OCI-LY1 (cell line): Measurements from ENCODE around the gene IGBP1.

ENCODE experiments used
- CTCF ChIP-seq: fragments of 200-600 bp; sonication (generic), shearing (Covaris generic); IDR thresholded peaks from 2 replicates; pipeline ENCODE4 v1.5.1; 2017; ENCODE audit warnings: mild to moderate bottlenecking, antibody characterized with exemption, low read length, moderate library complexity, mixed read lengths
- EZH2 ChIP-seq: fragments of 200-600 bp; sonication (generic), shearing (Covaris generic); IDR thresholded peaks from 2 replicates; pipeline ENCODE4 v1.8.0; 2017; ENCODE audit warnings: borderline replicate concordance, mixed run types, mild to moderate bottlenecking, antibody characterized with exemption, low read length, moderate library complexity, mixed read lengths

GRCh38 chrX:70176938-70177533, 43.8 kb downstream of the IGBP1 start, which contains the start of gene DGAT2L6:
- no peak for TF ChIP-seq CTCF
- TF ChIP-seq EZH2 = no peak
